Measurements from ENCODE around the gene ABITRAM.
"Not testable (repeated sequence)": the region's sequence is repeated elsewhere in the genome, so short reads cannot be mapped to it uniquely, and the experiment has no call there.

Gene ABITRAM

DNA sequence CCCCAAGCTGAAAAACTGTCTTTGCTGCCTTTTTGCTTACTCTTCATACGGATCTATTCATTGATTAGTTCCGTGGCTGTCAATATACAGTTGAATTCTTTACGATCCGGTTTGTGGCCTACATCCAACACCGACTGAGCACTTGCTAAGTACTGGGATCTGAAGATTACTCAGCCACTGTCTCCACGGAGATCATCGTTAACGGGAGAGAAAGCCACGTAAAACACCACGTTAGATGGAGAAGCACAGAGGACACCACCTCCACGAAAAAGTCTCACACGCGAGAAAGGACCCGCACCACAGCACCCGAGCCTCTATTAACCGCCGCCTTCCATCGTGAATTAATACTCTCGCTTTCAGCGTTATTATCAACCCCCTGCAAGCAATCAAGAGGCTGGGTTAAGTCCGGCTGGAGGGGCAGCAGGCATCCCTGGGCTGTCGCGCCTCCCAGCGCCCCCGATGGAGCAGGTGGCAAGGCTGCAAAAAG, 926 bp upstream of the ABITRAM start:
- DNase-seq: no peak

DNA sequence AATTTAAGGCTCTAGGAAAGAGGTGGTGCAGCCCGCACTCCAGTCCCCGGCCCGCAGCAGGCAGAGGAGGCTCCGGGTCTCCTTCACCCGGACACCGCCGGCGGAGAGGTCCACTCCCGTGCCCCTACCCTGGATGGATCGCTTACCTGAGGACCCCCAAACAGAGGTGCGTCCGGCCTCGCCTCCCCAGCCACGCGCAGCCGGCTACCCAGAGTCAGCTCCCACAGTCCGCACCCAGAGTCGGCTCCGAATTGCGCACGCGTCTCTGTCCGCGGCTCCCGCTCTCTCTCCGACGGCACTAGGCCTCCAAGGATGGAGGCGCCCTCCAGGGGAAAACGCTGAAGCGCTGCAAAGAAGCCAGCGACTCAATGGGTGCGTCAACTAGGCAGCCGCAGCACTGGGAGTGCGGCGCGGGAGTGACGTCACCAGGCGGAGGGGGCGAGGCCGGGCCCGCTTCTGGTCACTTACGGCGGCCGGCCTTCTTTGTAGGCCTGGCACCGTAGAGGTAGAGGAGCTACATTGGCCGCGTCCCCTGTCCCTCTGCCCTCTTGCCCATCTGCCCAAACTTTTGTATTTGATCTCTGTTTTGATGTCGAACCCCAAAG, 380 bp upstream of the ABITRAM start, which contains the start of gene ELP1:
ELP1 (minus strand) TSS at position 407 of the 605 bp plus-strand sequence. CDS start 2,978 bp downstream, outside the sequence.
- DNase-seq: peak; percentile 93

DNA sequence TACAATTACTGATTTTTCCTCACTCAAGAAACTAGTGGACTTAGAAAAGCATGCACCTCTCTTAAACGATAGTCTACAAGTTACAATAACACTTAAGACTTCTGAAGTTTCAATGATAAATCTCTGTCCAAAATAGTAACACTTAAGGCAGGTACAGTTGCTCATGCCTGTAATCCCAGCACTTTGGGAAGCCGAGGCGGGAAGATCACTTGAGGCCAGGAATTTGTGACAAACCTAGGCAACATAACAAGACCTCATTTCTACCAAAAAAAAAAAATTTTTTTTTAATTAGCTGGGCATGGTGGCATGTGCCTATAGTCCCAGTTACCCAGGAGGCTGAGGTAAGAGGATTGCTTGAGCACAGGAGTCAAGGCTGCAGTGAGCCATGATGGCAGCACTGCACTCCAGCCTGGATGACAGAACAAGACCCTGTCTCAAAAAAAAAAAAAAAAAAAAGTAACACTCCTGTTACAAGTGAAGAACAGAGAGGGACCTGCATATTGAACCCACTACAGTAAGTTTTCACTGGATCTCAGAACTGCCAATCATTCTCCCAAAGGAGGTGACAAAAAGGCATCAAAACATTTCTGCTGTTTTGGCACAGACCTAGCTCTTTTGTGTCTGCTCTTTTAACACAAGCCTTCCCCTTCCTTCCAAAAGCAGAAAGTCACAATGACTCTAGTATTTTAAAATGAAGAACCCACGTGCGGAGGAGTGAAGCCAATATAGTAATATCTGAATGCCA, 3.5 kb downstream of the ABITRAM start:
- no peak for DNase-seq

DNA sequence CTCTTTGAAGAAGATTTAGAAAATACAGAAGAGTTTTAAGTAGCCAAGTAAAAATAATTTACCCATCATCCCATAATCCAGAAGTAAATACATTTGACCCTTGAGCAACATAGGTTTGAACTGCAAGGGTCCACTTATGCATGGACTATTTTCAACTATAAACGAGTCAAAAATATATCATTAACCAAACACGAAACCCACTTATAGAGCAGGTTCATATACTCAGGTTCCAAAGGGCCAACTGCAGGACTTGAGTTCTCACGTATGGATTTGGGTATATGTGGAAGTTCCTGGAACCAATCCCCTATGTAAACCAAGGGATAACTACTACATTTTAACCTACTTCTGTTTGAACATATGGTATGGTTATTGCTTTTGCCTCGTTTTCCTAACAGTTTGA, 5.8 kb downstream of the ABITRAM start:
- DNase-seq: no peak

DNA sequence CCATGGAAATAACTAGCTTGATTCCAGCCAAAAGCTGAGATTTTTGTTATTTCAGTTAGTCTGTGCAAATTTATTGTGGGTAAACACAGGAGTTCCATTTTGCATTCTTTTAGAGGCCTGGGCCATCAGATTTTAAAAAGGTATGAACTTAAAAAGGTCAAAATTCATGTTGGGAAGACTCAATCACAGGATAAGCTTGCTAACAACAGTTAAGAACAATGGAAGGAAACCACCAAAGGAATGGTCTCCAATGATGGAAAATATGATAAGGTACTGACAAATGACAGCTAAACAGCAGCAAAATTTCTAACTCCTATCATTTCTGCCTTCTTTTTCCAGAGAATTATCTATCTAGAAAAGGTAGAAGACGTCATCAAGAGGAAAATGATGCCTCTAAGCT, 16.0 kb downstream of the ABITRAM start:
- no peak for DNase-seq

DNA sequence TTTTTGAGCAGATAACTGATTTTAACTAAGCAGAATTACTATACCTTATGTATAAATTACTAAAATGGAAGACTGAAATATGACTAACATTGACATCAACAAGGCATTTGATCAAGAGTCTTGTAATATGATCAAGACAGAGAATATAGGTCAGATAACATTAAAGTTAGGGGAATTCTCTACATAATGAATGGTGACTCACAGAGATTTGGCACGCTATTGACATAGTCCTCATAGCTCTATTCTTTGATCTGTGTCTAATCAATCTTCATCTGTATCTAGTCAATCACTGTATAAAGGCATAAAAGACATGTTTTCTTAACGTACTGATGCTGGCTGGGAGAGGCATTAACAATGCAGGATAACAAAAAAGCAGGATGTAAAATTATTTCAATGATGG, 17.4 kb downstream of the ABITRAM start:
- no peak for DNase-seq

DNA sequence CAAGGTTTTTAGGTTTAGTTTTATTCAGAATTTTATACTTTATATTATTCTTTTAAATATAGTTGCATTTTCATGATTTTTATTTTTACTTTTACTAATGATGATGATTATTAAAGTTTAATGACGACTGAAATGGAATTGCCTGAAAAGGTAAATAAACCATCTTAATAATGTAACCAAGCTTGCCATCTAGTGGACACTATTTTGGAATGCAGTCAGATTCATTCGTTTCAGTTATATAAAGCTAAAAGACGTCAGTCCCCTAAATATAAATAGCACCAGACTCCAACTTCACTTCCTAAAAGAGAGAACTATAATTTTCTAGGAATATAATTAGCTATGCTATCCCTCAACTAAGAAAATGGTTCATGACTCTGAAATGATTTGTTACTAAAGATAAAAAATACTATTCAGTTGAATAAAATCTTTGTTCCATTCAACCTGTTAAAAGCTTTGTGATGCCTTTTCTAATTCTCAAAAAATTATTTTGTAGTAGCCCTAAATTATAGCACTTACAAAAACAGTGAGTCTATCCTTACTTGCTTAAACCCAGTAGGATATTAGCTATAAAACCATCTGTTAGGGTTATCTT, 19.9 kb downstream of the ABITRAM start:
- no peak for DNase-seq

DNA sequence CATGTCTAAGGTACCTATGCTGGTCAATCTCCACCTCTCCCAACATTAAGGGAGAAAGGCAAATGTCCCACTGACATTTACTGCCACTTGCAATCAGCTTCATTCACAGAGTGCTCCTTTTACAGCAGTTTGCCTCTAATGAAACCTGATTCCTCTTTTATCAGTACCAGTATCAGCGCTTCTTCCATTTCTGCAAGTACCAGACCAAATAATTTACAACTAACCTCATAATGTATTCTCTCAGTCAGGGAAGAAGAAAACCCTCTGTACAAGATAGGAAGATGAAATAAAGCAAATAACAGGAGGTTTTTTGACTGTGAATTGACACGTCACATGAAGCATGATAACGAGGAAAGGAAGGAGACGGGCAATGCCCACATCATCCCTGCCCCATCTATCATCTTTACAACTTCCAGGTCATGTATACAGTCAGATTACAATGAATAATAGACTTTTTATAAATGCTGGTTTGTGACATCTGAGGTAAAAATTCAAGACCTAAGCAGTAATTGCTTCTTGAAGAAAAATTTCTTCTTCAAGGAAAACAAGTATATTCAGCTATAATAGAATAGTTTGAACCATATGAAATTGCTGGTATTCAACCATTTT, 21.9 kb downstream of the ABITRAM start:
- DNase-seq: no peak

DNA sequence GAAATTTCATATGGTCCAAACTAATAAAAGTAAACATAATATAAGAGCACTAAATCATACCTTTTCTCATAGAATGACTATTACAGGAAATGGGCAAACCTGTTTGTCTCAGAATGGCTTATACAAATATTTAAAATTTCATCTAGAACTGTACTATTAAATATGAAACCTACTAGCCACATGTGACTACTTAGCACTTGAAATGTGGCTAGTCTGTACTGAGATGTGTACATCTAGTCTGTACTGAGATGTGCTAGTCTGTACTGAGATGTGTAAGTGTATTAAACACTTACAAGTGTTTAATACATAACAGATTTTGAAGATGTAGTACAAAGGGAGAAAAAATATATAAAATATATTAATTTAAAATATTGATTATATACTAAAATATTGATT, 22.4 kb downstream of the ABITRAM start:
- no peak for DNase-seq

DNA sequence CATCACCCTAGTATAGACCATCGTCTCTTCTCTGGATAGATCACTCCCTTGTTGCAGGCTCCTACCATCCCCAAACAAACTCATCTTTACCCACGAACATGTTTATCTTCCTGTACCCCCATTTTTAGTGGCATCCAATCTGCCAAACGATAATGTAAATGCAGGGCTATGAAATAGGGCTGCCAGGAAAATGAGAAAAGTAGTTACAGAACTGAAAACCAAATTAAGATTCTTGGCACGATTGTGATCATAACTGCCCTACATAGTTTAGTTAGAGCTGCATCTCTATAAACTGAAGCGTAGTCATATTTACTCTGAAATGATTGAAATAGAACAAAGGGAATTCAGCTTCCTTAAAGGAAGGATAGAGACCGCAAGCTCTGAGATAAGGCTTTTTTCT, 26.1 kb downstream of the ABITRAM start:
- DNase-seq: no peak

DNA sequence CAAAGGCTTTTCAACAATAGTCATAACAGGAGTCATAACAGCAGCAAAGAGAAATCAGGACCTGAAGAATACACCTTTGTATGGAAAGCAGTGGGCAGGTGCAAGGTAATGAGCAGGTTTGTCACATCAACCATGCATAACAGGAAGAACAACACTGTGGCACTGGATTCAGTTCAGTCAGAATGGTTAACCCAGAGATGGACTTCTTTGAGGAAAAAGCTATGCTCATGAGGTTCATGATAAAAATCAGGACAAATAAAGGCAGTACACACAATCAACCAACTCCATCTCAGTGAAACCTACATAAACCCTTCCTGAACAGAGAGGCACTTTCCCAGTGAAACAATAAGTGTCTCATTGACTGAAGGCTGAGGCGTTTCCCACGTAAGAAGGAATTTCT, 27.0 kb downstream of the ABITRAM start:
- no peak for DNase-seq

DNA sequence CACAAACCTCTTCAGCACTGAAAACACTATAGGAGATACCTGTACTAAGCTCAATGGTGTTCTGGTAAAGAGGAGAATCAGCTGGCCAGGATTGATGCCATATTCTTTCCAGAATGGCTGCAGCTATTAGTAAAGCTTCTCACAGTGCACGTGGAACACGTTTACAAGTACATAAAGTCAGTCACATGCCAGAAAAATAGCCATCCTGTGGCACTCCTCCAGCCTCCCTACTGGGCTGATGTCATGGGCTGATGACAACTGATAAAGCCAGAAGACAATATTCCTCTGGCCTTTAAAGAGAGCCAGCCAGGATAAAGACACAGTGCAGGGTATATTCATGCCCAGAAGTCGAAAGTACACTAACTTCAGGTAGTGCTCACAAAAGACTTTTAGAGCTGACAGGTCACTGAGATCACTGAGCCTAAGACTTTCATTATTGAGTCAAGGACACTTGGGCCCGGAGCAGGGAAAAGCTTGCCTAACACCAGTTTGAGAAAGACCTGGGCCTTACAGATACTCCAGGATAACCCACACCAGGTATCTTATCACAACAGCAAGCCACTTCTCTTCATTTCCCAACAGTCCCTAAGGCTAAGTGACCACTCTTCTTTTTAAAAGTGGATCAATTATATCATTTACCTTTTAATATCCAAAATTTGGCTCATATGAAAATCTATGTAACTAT, 29.4 kb downstream of the ABITRAM start:
- DNase-seq: no peak

DNA sequence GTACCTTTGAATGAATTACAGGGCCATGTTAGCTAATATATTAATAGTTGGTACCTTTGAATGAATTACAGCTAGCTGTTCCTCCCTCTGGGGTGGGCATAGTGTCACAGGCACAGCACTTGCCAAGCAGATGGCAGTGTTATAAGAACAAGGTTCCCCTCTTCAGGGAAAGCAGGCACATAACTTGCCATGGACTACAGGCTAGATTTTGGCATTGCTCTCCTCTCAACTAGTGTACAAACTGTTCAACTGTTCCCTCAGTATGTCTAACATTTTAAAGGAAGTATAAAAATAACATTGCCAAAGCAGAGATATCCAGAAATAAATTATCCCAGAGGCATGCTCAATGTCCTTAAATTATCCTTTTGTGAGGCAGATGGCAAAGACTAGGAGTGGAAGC, 33.7 kb downstream of the ABITRAM start:
- no peak for DNase-seq

DNA sequence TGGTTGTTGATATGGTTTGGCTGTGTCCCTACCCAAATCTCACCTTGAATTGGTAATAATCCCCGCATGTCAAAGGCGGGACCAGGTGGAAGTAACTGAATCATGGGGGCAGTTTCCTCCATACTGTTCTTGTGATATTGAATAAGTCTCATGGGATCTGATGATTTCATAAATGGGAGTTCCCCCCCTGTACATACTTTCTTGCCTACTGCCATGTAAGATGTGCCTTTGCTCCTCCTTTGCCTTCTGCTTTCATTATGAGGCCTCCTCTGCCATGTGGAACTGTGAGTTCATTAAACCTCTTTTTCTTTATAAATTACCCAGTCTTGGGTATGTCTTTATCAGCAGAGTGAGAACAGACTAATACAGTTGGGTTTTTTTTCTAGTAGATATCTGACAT, 37.2 kb downstream of the ABITRAM start:
- DNase-seq: not testable (repeated sequence)

DNA sequence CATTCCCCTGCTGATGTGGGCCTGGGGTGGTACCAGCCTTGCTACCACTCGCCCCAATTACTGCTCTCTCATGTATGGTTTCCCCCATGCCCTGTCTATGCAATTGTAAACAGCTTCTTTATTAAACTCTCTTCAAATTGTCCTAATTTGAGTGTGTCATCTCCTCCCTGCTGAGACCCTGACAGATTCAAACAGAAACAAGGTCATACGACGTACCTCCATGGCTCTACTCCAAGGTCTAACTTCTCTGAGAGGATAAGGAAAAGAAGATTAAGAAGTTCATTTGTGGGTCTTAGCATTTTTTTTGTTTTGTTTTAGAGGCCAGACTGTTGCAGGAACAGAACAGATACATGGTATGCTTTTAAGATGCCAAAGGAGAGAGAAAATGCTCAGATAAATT, 38.0 kb downstream of the ABITRAM start:
- no peak for DNase-seq

DNA sequence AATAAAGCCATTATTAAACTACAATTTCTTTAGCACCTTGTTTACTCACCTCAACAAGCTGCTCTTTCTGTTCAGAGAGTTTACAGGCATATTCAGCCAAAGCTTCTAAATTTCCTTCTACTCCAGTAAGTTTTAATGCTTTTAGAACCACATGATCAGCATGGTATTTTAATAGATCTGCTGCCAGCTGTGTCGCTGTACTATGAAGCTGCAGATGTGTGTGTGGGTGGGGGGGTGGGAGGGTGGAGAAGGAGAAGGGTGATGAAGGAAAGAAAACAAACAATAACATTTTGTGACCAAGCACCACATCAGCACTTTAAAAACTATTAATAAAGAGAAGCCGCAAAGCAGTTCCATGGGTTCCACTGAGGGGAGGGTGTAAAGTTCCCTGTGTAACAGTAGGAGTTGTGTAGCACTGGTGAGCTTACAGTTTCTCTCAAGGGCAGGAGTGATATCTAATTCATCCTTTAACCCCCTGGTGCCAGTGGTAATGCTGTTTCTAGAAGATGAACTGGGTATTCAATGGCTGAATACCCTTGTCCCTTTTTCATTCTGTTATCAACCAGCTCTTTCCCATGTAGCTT, 38.5 kb downstream of the ABITRAM start:
- no peak for DNase-seq

DNA sequence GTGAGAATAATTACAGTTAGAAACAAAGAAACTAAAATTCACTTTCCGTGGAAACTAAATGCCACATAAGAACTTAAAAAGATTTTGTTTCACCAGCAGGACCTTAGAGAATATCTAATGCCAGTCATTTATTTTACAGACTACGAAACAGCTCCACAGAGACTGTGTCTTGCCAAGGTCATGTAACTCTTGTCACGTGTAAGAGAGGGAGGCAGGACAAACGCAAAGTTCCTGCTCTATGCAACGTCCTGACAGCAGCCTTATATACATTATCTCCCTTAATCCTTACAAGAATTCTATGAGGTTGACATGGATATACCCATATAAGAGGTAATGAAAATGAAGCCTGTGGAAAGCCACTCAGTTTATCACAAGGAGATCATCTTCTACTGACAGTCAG, 39.7 kb downstream of the ABITRAM start:
- DNase-seq: no peak

DNA sequence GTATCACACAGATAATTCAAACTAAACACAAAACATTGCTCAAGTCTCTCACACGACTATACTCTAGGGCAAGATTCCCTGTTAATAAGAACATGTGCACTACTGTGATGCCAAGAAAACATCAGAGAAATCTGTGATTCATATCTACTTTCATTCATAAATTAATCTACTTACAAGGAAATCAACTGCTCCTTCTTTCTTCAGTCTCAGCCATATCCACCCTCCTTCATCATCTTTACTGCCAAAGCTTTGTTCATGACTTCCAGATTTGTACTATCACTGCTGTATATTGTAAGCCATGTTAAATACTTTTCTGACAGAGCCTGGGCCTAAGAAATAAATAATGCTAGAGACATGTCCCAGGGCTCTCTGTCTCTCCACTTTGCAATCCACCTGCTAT, 44.0 kb downstream of the ABITRAM start:
- no peak for DNase-seq

DNA sequence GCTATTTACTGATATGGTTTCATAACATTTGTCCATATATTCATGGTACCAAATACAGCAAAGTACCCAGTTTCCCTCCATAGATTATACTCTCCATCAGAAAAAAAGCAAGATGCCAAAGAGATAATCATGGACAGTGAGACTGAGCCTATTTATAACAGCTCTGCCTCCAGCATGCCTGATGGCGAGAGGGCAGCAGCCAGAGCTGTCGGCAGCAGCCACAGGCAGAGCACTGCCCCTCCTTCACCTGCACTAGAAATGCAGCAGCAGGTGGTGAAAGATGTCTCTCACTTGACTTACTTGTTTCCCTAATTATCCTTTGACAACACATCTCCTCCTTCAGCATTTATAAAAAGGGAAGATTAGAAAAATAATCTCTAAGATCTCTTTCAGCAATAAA, 46.7 kb downstream of the ABITRAM start:
- no peak for DNase-seq

DNA sequence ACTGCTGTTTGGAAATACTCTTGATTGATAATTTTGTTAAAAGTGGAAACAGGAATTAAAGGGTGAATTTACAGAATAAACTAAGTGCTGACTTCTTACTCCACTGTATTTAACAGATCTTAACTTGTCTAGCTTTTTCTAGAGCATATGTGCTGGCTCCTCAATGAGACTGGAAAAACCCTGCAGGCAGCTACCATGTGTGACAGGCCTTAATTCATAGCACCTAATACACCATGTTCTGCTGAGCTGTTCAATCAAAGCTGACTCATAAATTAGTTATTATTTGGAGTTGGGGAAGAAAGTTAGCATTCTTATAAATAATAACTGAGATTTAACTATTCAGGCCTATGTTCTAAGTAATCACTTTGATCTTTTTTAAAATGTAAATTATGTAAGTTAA, 49.7 kb downstream of the ABITRAM start:
- no peak for DNase-seq

All from stimulated activated CD4-positive, alpha-beta T cell treated with anti-CD3 and anti-CD28 coated beads, Interleukin-1b, Interleukin-23, amount 100 ng/mL, for 48 hours (primary cell).